Measurements from ENCODE around the gene U2SURP. TPM values are rescaled to one million over a fixed set of nuclear protein-coding genes. Genes with fewer than 3 reads are reported as not detected.
"Not testable (repeated sequence)": the region's sequence is repeated elsewhere in the genome, so short reads cannot be mapped to it uniquely, and the experiment has no call there.

The U2SURP gene
- total and polyA plus RNA-seq, 2 donors (not counting 1 experiment from before 2014, with no cell fraction given): 39.1 to 44.8 TPM

DNA sequence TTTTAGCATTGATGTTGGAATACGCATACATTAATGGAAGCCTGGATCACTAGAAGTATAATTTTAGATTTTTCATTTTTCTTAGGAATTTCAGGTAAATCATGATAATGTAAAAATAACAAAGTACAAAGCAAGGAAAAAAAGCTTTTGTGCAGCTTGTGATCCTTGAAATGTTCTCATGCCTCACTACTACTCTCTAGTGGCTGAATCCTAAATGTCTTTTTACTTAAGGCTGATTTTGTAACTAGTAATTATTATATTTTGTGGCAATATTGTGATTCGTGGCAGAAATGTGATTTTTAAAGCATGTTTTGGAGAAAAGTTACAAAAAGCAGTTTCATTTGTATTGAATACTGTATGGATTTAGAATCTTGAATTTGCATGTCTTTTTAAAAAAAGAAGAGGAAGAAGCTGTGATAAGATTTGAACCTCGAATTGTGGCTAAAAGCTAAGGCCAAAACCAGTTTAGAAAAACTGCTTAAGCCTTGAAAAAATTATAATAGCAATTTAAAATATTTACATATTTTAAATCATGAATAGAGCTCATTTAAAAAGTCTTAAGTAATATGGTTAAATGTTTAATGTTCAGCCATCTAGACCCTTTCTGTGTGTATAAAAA is 39.0 kb downstream of the U2SURP start:
- no peaks in the 10 kb centered on the region for H3K27me3 ChIP-seq (ENCODE audit: control insufficient read depth, insufficient read depth, low read length)
- TF ChIP-seq, protein P1, sequence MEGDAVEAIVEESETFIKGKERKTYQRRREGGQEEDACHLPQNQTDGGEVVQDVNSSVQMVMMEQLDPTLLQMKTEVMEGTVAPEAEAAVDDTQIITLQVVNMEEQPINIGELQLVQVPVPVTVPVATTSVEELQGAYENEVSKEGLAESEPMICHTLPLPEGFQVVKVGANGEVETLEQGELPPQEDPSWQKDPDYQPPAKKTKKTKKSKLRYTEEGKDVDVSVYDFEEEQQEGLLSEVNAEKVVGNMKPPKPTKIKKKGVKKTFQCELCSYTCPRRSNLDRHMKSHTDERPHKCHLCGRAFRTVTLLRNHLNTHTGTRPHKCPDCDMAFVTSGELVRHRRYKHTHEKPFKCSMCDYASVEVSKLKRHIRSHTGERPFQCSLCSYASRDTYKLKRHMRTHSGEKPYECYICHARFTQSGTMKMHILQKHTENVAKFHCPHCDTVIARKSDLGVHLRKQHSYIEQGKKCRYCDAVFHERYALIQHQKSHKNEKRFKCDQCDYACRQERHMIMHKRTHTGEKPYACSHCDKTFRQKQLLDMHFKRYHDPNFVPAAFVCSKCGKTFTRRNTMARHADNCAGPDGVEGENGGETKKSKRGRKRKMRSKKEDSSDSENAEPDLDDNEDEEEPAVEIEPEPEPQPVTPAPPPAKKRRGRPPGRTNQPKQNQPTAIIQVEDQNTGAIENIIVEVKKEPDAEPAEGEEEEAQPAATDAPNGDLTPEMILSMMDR (conservative IDR thresholded peaks at IDR 0.05 in 1 of 2, IDR thresholded peaks at IDR 0.05 in 1 of 2; ENCODE audit: low read depth in 1 of 2, low read length in 2 of 2): peak; percentile 52 to 69
- no peak for TF ChIP-seq EZH2 (IDR thresholded peaks at IDR 0.05; ENCODE audit: low read length, missing control alignments)
- H3K36me3 ChIP-seq (ENCODE audit: control insufficient read depth, insufficient read depth, low read length): peaks cover 2% of the 10 kb centered on the region
- H3K79me2 ChIP-seq (ENCODE audit: control insufficient read depth, insufficient read depth, low read length): no peaks in the 10 kb centered on the region
- H2AFZ ChIP-seq (ENCODE audit: low read length): no peak overlapping the region
- no peaks in the 10 kb centered on the region for H3K9me3 ChIP-seq (ENCODE audit: control insufficient read depth, insufficient read depth, low read depth, low read length)
- no peak overlapping the region for H3K4me3 ChIP-seq (replicated peaks in 1 of 4; ENCODE audit: control extremely low read depth in 1 of 4, insufficient read depth in 1 of 4, low read depth in 3 of 4, low read length in 4 of 4)
- no peak overlapping the region for H3K9ac ChIP-seq (ENCODE audit: insufficient read depth, low read length)
- no peak overlapping the region for H3K27ac ChIP-seq (ENCODE audit: insufficient read depth, low read length)
- H3K4me1 ChIP-seq (ENCODE audit: control insufficient read depth, extremely low read depth, insufficient read depth, low read length): no peaks in the 10 kb centered on the region
- no peaks in the 10 kb centered on the region for H4K20me1 ChIP-seq (ENCODE audit: control insufficient read depth, extremely low read depth, insufficient read depth, low read length)
- peak; percentile 34 to 63 for DNase-seq (ENCODE audit: low read depth in 2 of 2)
- no peak overlapping the region for H3K4me2 ChIP-seq (ENCODE audit: extremely low read depth, insufficient read depth, low read length)

DNA sequence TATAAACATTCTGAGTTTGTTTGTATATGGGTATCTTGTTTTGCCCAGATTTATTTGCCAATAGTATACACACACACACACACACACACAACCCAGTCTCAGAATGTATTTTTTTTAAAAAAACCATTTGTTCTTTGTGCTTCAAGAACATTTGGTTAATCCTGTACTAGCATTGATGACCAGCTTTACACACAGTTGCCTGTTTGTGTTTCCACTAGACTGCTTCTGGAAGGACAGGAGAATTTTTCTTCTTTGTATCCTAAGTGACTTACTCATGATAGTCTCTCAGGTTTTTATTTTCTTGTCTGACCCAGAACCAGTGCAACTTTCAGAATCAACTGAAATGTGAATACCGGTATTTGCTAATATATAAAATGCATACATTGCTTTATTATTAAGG is 40.5 kb downstream of the U2SURP start:
- H3K36me3 ChIP-seq (ENCODE audit: control insufficient read depth, insufficient read depth, low read length): peaks cover 3% of the 10 kb centered on the region
- H3K27ac ChIP-seq (ENCODE audit: insufficient read depth, low read length): no peak overlapping the region
- TF ChIP-seq, protein P1 (conservative IDR thresholded peaks at IDR 0.05 in 1 of 2, IDR thresholded peaks at IDR 0.05 in 1 of 2; ENCODE audit: low read depth in 1 of 2, low read length in 2 of 2): no peak
- no peak for TF ChIP-seq EZH2 (IDR thresholded peaks at IDR 0.05; ENCODE audit: low read length, missing control alignments)
- no peaks in the 10 kb centered on the region for H3K27me3 ChIP-seq (ENCODE audit: control insufficient read depth, insufficient read depth, low read length)
- H3K9me3 ChIP-seq (ENCODE audit: control insufficient read depth, insufficient read depth, low read depth, low read length): no peaks in the 10 kb centered on the region
- no peak overlapping the region for H3K4me3 ChIP-seq (replicated peaks in 1 of 4; ENCODE audit: control extremely low read depth in 1 of 4, insufficient read depth in 1 of 4, low read depth in 3 of 4, low read length in 4 of 4)
- DNase-seq (ENCODE audit: low read depth in 2 of 2): no peak
- no peaks in the 10 kb centered on the region for H3K79me2 ChIP-seq (ENCODE audit: control insufficient read depth, insufficient read depth, low read length)
- H3K9ac ChIP-seq (ENCODE audit: insufficient read depth, low read length): no peak overlapping the region
- no peak overlapping the region for H3K4me2 ChIP-seq (ENCODE audit: extremely low read depth, insufficient read depth, low read length)
- H3K4me1 ChIP-seq (ENCODE audit: control insufficient read depth, extremely low read depth, insufficient read depth, low read length): no peaks in the 10 kb centered on the region
- no peaks in the 10 kb centered on the region for H4K20me1 ChIP-seq (ENCODE audit: control insufficient read depth, extremely low read depth, insufficient read depth, low read length)
- no peak overlapping the region for H2AFZ ChIP-seq (ENCODE audit: low read length)

DNA sequence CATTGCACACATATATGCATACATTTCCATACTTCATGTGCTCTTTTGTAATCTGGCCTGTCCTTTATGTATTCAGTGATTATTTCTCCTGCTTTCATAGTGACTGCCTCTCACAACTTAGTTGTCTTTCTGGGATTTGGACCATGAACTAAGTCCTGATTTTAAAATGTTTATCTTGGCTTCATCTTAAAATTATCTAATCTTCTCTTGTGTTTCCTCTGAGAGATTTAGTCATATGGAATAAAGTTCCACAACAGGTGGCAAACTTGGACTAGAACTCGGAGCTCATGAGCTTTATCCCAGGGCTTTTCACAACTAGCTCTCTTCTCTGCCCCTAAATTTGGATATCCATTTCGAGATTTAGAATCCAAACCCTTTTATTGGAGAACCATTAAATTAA is 44.3 kb downstream of the U2SURP start:
- Histone ChIP-seq H2AFZ (ENCODE audit: low read length) (no peak overlapping the region), H3K9me3 (ENCODE audit: control insufficient read depth, insufficient read depth, low read depth, low read length) (no peaks in the 10 kb centered on the region), H3K4me2 (ENCODE audit: extremely low read depth, insufficient read depth, low read length) (no peak overlapping the region), H3K4me1 (ENCODE audit: control insufficient read depth, extremely low read depth, insufficient read depth, low read length) (no peaks in the 10 kb centered on the region), H4K20me1 (ENCODE audit: control insufficient read depth, extremely low read depth, insufficient read depth, low read length) (no peaks in the 10 kb centered on the region), H3K27me3 (ENCODE audit: control insufficient read depth, insufficient read depth, low read length) (no peaks in the 10 kb centered on the region), H3K4me3 (replicated peaks in 1 of 4; ENCODE audit: control extremely low read depth in 1 of 4, insufficient read depth in 1 of 4, low read depth in 3 of 4, low read length in 4 of 4) (no peak overlapping the region), H3K79me2 (ENCODE audit: control insufficient read depth, insufficient read depth, low read length) (no peaks in the 10 kb centered on the region), H3K27ac (ENCODE audit: insufficient read depth, low read length) (no peak overlapping the region), H3K9ac (ENCODE audit: insufficient read depth, low read length) (no peak overlapping the region), H3K36me3 (ENCODE audit: control insufficient read depth, insufficient read depth, low read length) (peaks cover 3% of the 10 kb centered on the region)
- TF ChIP-seq, protein P1 (conservative IDR thresholded peaks at IDR 0.05 in 1 of 2, IDR thresholded peaks at IDR 0.05 in 1 of 2; ENCODE audit: low read depth in 1 of 2, low read length in 2 of 2): no peak
- no peak for TF ChIP-seq EZH2 (IDR thresholded peaks at IDR 0.05; ENCODE audit: low read length, missing control alignments)
- DNase-seq (ENCODE audit: low read depth in 2 of 2): no peak

DNA sequence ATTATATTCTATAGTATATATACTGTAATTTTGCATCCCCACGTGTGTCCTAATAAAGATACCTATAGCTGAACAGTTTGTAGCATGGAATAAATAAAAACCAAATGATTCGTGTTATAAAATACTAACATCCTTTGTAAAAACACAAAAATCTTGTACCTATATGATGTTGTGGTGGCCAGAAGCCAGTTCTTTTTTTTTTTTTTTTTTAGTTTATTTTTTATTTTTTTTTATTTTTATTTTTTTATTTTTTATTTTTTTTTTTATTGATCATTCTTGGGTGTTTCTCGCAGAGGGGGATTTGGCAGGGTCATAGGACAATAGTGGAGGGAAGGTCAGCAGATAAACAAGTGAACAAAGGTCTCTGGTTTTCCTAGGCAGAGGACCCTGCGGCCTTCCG is 44.7 kb downstream of the U2SURP start:
- DNase-seq (ENCODE audit: low read depth in 2 of 2); H3K4me2 ChIP-seq (ENCODE audit: extremely low read depth, insufficient read depth, low read length); H3K79me2 ChIP-seq (ENCODE audit: control insufficient read depth, insufficient read depth, low read length); H2AFZ ChIP-seq (ENCODE audit: low read length); H4K20me1 ChIP-seq (ENCODE audit: control insufficient read depth, extremely low read depth, insufficient read depth, low read length); H3K9me3 ChIP-seq (ENCODE audit: control insufficient read depth, insufficient read depth, low read depth, low read length); H3K9ac ChIP-seq (ENCODE audit: insufficient read depth, low read length); H3K27me3 ChIP-seq (ENCODE audit: control insufficient read depth, insufficient read depth, low read length); H3K36me3 ChIP-seq (ENCODE audit: control insufficient read depth, insufficient read depth, low read length); H3K4me3 ChIP-seq (replicated peaks in 1 of 4; ENCODE audit: control extremely low read depth in 1 of 4, insufficient read depth in 1 of 4, low read depth in 3 of 4, low read length in 4 of 4); H3K27ac ChIP-seq (ENCODE audit: insufficient read depth, low read length); H3K4me1 ChIP-seq (ENCODE audit: control insufficient read depth, extremely low read depth, insufficient read depth, low read length): not testable (repeated sequence)

All from fibroblast of lung (primary cell).